GM12873 (cell line): ENCODE data around the gene NUBP1.

Experiments used
- TF ChIP-seq, protein P1 (sequence below): IDR thresholded peaks from 2 replicates; pipeline ENCODE4 v1.5.1; 2012; ENCODE audit warnings: low read depth, mild to moderate bottlenecking, moderate library complexity, low read length, control low read depth; ENCODE audit not compliant: insufficient read depth; ENCODE audit errors: missing control alignments

Gene NUBP1

DNA sequence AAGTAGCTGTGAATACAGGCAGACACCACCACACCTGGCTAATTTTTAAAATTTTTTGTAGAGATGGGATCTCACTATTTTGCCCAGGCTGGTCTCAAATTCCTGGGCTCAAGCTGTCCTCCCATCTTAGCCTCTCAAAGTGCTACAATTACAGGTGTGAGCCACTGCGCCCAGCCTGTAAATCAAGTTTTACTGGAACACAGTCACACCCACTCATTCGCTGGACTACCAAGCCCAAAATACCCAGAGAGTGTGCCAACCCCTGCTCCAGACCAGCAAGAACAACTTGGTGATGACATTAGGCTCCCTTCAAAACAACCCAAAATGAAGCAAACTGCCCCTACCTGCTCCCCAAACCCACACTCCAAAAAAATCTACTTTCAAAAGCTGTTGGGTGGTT, 39.0 kb downstream of the NUBP1 start:
- TF ChIP-seq, protein P1, sequence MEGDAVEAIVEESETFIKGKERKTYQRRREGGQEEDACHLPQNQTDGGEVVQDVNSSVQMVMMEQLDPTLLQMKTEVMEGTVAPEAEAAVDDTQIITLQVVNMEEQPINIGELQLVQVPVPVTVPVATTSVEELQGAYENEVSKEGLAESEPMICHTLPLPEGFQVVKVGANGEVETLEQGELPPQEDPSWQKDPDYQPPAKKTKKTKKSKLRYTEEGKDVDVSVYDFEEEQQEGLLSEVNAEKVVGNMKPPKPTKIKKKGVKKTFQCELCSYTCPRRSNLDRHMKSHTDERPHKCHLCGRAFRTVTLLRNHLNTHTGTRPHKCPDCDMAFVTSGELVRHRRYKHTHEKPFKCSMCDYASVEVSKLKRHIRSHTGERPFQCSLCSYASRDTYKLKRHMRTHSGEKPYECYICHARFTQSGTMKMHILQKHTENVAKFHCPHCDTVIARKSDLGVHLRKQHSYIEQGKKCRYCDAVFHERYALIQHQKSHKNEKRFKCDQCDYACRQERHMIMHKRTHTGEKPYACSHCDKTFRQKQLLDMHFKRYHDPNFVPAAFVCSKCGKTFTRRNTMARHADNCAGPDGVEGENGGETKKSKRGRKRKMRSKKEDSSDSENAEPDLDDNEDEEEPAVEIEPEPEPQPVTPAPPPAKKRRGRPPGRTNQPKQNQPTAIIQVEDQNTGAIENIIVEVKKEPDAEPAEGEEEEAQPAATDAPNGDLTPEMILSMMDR = no peak

DNA sequence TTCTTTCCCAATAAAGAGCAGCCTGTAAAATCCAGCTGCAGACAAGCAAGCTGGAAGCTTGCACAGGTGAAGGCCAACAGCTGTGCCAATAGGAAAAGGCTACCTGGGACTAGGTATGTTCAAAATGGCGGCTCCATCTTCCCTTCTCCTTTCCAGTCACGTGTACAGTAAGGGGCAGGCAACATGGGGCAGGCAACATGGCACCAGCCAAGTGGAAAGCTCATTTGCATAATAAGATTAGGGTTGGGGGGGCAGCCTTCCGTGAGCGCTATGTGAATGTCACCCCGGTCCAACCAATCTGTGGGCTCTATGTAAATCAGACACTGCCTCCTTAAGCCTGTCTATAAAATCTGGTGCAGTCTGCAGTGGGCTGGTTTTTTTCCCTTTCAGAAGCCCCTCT, 43.7 kb downstream of the NUBP1 start:
- TF ChIP-seq, protein P1 = no peak

DNA sequence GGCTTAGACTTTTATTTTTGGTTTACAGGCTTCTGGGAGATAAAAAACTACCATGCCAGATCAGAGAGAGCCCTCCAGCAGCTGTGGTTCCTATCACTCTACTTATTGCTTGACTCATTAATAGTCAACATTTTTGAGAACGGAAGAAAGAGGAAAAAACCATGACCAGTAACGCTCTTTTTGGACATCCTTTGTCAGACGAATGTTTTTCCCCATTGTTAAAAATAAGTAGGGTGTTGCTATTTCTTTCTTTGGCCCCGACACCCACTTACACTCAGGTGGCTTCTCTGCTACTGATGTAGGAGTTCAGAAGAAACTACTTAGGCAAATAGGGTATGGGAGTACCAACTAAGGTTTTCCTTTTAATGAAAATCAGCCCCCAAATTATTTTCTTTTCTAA, 47.4 kb downstream of the NUBP1 start:
- TF ChIP-seq, protein P1 = no peak

DNA sequence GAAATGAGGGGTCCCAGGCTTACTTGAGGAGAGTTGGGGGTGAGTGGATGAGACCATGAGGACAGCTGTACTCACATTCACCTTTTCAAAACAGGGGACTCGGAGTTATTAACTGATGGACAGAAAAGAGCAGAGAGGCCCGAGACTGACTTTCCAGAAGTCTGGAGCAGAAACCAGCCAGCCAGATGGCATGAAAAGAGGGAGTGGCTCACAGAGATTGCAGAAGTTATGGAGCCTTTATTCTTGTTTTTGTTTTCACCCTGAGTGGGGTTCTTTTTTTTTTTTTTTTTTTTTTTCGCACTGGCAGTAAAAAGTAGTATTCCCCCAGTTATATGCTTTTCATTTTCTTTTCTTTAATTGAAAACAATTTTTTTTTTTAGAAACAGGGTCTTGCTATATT, 56.1 kb downstream of the NUBP1 start:
- TF ChIP-seq, protein P1 = no peak

DNA sequence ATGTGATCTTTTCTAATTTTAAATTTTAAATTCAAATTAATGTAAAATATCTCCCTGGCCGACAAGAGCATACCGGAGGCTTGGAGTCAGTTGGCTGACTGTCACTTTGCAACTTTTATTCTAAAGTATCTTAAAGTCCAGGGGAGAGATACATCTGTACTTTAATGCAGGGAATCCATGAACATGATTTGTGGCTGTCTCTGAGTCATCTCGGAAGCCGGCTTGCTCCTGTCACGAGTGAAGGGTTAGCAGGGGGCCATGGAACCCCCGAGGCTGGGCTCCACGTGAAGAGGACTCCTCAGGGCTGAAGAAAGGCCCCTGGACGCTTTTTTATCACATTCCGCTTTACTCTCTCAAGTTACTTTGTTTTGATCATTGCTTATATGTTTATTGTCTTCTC, 61.7 kb downstream of the NUBP1 start:
- TF ChIP-seq, protein P1 = no peak

DNA sequence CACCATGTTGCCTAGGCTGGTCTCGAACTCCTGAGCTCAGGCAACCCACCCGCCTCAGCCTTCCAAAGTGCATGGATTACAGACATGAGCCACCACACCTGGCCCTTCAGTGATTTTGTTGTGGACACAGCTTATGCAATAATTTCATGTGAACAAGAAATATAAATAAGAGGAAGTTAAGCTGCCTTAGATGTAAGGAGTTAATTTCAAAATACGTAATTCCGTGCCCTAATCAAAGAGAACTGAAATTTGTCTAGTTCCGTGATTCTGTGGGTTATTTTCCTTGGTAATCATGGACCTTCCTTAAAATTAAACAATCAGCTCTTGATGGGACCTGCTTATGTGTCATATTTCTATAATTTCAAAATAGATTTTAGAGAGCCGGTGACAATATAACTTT, 63.1 kb downstream of the NUBP1 start:
- TF ChIP-seq, protein P1 = no peak

DNA sequence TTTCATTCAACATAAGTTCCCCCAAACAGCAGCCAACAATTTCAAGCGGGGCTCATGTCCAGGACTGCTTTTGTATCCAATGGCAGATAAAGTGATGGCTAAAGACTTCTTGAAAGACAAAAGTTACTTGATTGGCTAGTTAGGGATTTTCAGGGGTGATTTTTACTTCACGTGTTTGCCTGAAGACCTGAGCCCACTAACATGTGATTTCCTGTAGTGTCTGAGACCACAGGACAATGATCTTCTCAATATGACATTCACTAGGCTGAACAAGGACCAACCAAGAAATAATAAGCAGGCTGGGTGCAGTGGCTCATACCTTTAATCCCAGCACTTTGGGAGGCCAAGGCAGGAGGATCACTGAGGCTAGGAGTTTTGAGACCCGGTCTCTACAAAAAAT, 64.6 kb downstream of the NUBP1 start:
- TF ChIP-seq, protein P1 = no peak
